ENCODE measurements around the gene AP2A2.
A peak's percentile ranks its signal among the peaks of the same experiment; 100 is the strongest.

Gene AP2A2

GRCh38 chr11:925158-925495 lies 543 bp upstream of the AP2A2 start:
- DNase-seq: no peak

GRCh38 chr11:926341-926916 lies 759 bp downstream of the AP2A2 start:
- peak; percentile 62 for DNase-seq

- DNase-seq: no peak
Measured at GRCh38 chr11:927871-928270, 2.2 kb downstream of the AP2A2 start.

- DNase-seq: no peak
Measured at GRCh38 chr11:928786-929185, 3.1 kb downstream of the AP2A2 start.

- DNase-seq: no peak
Measured at GRCh38 chr11:929405-929804, 3.7 kb downstream of the AP2A2 start.

GRCh38 chr11:931385-931784 lies 5.7 kb downstream of the AP2A2 start:
- DNase-seq: no peak

GRCh38 chr11:932435-932834 lies 6.8 kb downstream of the AP2A2 start:
- no peak for DNase-seq

GRCh38 chr11:933142-933851 lies 7.6 kb downstream of the AP2A2 start:
- DNase-seq: no peak

GRCh38 chr11:933936-934335 lies 8.3 kb downstream of the AP2A2 start:
- no peak for DNase-seq

- DNase-seq: no peak
Measured at GRCh38 chr11:934527-934926, 8.9 kb downstream of the AP2A2 start.

- no peak for DNase-seq
Measured at GRCh38 chr11:936199-936598, 10.5 kb downstream of the AP2A2 start.

GRCh38 chr11:937841-938261 lies 12.2 kb downstream of the AP2A2 start:
- DNase-seq: no peak

GRCh38 chr11:940496-941135 lies 14.9 kb downstream of the AP2A2 start:
- DNase-seq: no peak

GRCh38 chr11:942823-943222 lies 17.2 kb downstream of the AP2A2 start:
- DNase-seq: peak; percentile 80

GRCh38 chr11:944711-945470 lies 19.2 kb downstream of the AP2A2 start:
- peak; percentile 25 for DNase-seq

GRCh38 chr11:945986-946385 lies 20.3 kb downstream of the AP2A2 start:
- DNase-seq: peak; percentile 16

- no peak for DNase-seq
Measured at GRCh38 chr11:947744-948143, 22.1 kb downstream of the AP2A2 start.

- DNase-seq: no peak
Measured at GRCh38 chr11:951507-951906, 25.8 kb downstream of the AP2A2 start.

GRCh38 chr11:952406-953385 lies 27.0 kb downstream of the AP2A2 start:
- peak; percentile 28 for DNase-seq

- no peak for DNase-seq
Measured at GRCh38 chr11:953512-953911, 27.8 kb downstream of the AP2A2 start.

- DNase-seq: no peak
Measured at GRCh38 chr11:954392-955153, 28.9 kb downstream of the AP2A2 start.
